ENCODE measurements around the gene HSD11B1L.
"Not testable (repeated sequence)": the region's sequence is repeated elsewhere in the genome, so short reads cannot be mapped to it uniquely, and the experiment has no call there.

The HSD11B1L gene

GRCh38 chr19:5687360-5688198 is 6.8 kb downstream of the HSD11B1L start:
- DNase-seq (ENCODE audit: low spot score) = no peak

- not testable (repeated sequence) for DNase-seq (ENCODE audit: low spot score)
Measured at GRCh38 chr19:5688262-5688881, 7.5 kb downstream of the HSD11B1L start.

- DNase-seq (ENCODE audit: low spot score) = peak; percentile 95
Measured at GRCh38 chr19:5690125-5690954, 9.5 kb downstream of the HSD11B1L start, which contains the start of gene RPL36. Gene RPL36 (plus strand): TSS chr19:5690295. CDS start chr19:5690508, 213 bp downstream.

GRCh38 chr19:5690955-5691821 is 10.4 kb downstream of the HSD11B1L start:
- DNase-seq (ENCODE audit: low spot score) = peak; percentile 37

- DNase-seq (ENCODE audit: low spot score) = no peak
Measured at GRCh38 chr19:5691822-5692722, 11.2 kb downstream of the HSD11B1L start.

GRCh38 chr19:5692723-5693194 is 11.9 kb downstream of the HSD11B1L start:
- no peak for DNase-seq (ENCODE audit: low spot score)

GRCh38 chr19:5693195-5694166 is 12.7 kb downstream of the HSD11B1L start:
- no peak for DNase-seq (ENCODE audit: low spot score)

GRCh38 chr19:5694167-5694955 is 13.5 kb downstream of the HSD11B1L start:
- DNase-seq (ENCODE audit: low spot score) = no peak

GRCh38 chr19:5694956-5695648 is 14.3 kb downstream of the HSD11B1L start:
- DNase-seq (ENCODE audit: low spot score) = no peak

- no peak for DNase-seq (ENCODE audit: low spot score)
Measured at GRCh38 chr19:5695649-5696195, 14.9 kb downstream of the HSD11B1L start.

- no peak for DNase-seq (ENCODE audit: low spot score)
Measured at GRCh38 chr19:5696196-5697021, 15.6 kb downstream of the HSD11B1L start.

GRCh38 chr19:5697022-5697889 is 16.4 kb downstream of the HSD11B1L start:
- DNase-seq (ENCODE audit: low spot score) = no peak

GRCh38 chr19:5697890-5698634 is 17.2 kb downstream of the HSD11B1L start:
- no peak for DNase-seq (ENCODE audit: low spot score)

- DNase-seq (ENCODE audit: low spot score) = no peak
Measured at GRCh38 chr19:5698635-5699422, 18.0 kb downstream of the HSD11B1L start.

Measured in germinal center (tissue), 1 donor.